OCI-LY3 (cell line): ENCODE data around the gene FTO.

Experiments used
- CTCF ChIP-seq: fragments of 200-600, 300-600 bp; sonication (generic); IDR thresholded peaks from 2 replicates; pipeline ENCODE4 v1.5.1; 2014; ENCODE audit warnings: antibody characterized with exemption, low read length, low read depth
- EZH2phosphoT487 ChIP-seq: fragments of 200-600 bp; shearing (Covaris generic); IDR thresholded peaks from 2 replicates; pipeline ENCODE4 v1.6.1; 2018; ENCODE audit warnings: antibody characterized with exemption, mixed run types, low read depth

GRCh38 chr16:53782148-53782547, 78.2 kb downstream of the FTO start:
- TF ChIP-seq CTCF = no peak
- TF ChIP-seq EZH2phosphoT487 = no peak
